ENCODE data around the gene LITAF. TPM values are rescaled to one million over a fixed set of nuclear protein-coding genes. Genes with fewer than 3 reads are reported as not detected.

LITAF gene
- total RNA-seq, 6 experiments from 2014 or later, result 114 to 143 (median 135) TPM

GRCh38 chr16:11534262-11534661 is 52.5 kb downstream of the LITAF start:
- Mint-ChIP-seq H3K27ac (no peak overlapping the region), H3K4me3 (no peak overlapping the region)

GRCh38 chr16:11533588-11533987 is 53.1 kb downstream of the LITAF start:
- no peak for TF ChIP-seq CTCF (IDR thresholded peaks at IDR 0.05)
- Mint-ChIP-seq H3K36me3 (ENCODE audit: low read depth) (no peaks in the 10 kb centered on the region), H3K27me3 (ENCODE audit: insufficient read depth) (no peaks in the 10 kb centered on the region; the same call in 1 of the 2 replicates)

More at GRCh38 chr16:11534262-11534661, 52.5 kb downstream of the LITAF start:
- H3K4me1 Mint-ChIP-seq (ENCODE audit: low read depth), result peaks cover 11% of the 10 kb centered on the region
- no peaks in the 10 kb centered on the region for H3K36me3 Mint-ChIP-seq (ENCODE audit: low read depth)
- no peak for DNase-seq
- H3K27me3 Mint-ChIP-seq (ENCODE audit: insufficient read depth), result no peaks in the 10 kb centered on the region; the same call in 1 of the 2 replicates
- TF ChIP-seq CTCF (IDR thresholded peaks at IDR 0.05), result no peak
- H3K9me3 Mint-ChIP-seq, result no peaks in the 10 kb centered on the region

GRCh38 chr16:11530171-11530940 is 56.4 kb downstream of the LITAF start:
- no peak for TF ChIP-seq CTCF (IDR thresholded peaks at IDR 0.05)
- peaks cover 11% of the 10 kb centered on the region for H3K4me1 Mint-ChIP-seq (ENCODE audit: low read depth)
- H3K27ac Mint-ChIP-seq, result no peak overlapping the region
- no peak overlapping the region; the same call in 1 of the 2 replicates for H3K4me3 Mint-ChIP-seq
- peaks cover 2% of the 10 kb centered on the region for H3K27me3 Mint-ChIP-seq (ENCODE audit: insufficient read depth)
- H3K9me3 Mint-ChIP-seq, result no peaks in the 10 kb centered on the region
- no peak for DNase-seq
- no peaks in the 10 kb centered on the region for H3K36me3 Mint-ChIP-seq (ENCODE audit: low read depth)

More at GRCh38 chr16:11533588-11533987, 53.1 kb downstream of the LITAF start:
- H3K4me3 Mint-ChIP-seq, result no peak overlapping the region
- H3K27ac Mint-ChIP-seq, result no peak overlapping the region
- peaks cover 11% of the 10 kb centered on the region for H3K4me1 Mint-ChIP-seq (ENCODE audit: low read depth)
- H3K9me3 Mint-ChIP-seq, result no peaks in the 10 kb centered on the region
- no peak for DNase-seq

GRCh38 chr16:11529285-11529684 is 57.4 kb downstream of the LITAF start:
- Mint-ChIP-seq H3K27me3 (ENCODE audit: insufficient read depth) (peaks cover 2% of the 10 kb centered on the region), H3K9me3 (no peaks in the 10 kb centered on the region), H3K4me3 (no peak overlapping the region), H3K27ac (no peak overlapping the region), H3K36me3 (ENCODE audit: low read depth) (no peaks in the 10 kb centered on the region), H3K4me1 (ENCODE audit: low read depth) (peaks cover 11% of the 10 kb centered on the region)
- TF ChIP-seq CTCF (IDR thresholded peaks at IDR 0.05), result no peak
- no peak for DNase-seq

- no peak for DNase-seq
- Mint-ChIP-seq H3K4me3 (no peak overlapping the region), H3K4me1 (ENCODE audit: low read depth) (peaks cover 11% of the 10 kb centered on the region), H3K36me3 (ENCODE audit: low read depth) (no peaks in the 10 kb centered on the region), H3K27me3 (ENCODE audit: insufficient read depth) (peaks cover 2% of the 10 kb centered on the region), H3K27ac (no peak overlapping the region), H3K9me3 (no peaks in the 10 kb centered on the region)
- TF ChIP-seq CTCF (IDR thresholded peaks at IDR 0.05), result no peak
These were observed 58.7 kb downstream of the LITAF start for GRCh38 chr16:11528053-11528452.

Measured in HFFc6 (cell line).